BJ (cell line): ENCODE data around the gene TMEM175. TPM values are rescaled to one million over a fixed set of nuclear protein-coding genes. Genes with fewer than 3 reads are reported as not detected.

Experiments used
- CTCF ChIA-PET: fragments of 350-600 bp; formaldehyde crosslinking; extraction: SDS; loops from one replicate; lab custom pipeline; 2021; ENCODE audit warnings: antibody characterized with exemption, inconsistent platforms; lab: Yijun Ruan, JAX
- POLR2A ChIA-PET: fragments of 300-600 bp; sonication (Branson Sonifier 250); formaldehyde crosslinking; extraction: SDS; loops from one replicate; lab custom pipeline; 2021; ENCODE audit warnings: antibody characterized with exemption; lab: Charles Lee
- DNase-seq: peaks from one replicate; pipeline ENCODE4 v3.0.0-alpha.2; 2011; ENCODE audit warnings: low read depth
- H3K27me3 ChIP-seq: 2 replicates; pipeline ENCODE4 v1.6.0; 2011; ENCODE audit warnings: low read length; ENCODE audit not compliant: control insufficient read depth, insufficient read depth
- H3K36me3 ChIP-seq: 2 replicates; pipeline ENCODE4 v1.5.1; 2011; ENCODE audit warnings: low read length; ENCODE audit not compliant: control insufficient read depth, insufficient read depth
- H3K4me3 ChIP-seq: 2 replicates; pipeline ENCODE4 v1.5.1; 2011; ENCODE audit warnings: low read depth, mild to moderate bottlenecking, control low read depth, low read length
- polyA plus RNA-seq: library from polyadenylated mRNA; depleted of rRNA; stranded (reverse); fragments of >200 nt; gene quantifications from 2 replicates; pipeline ENCODE4 v1.2.3, GENCODE V29; 2011
- TF ChIP-seq, protein P1 (sequence below): IDR thresholded peaks from 2 replicates; pipeline ENCODE4 v1.5.1; 2011; ENCODE audit warnings: low read depth, mild to moderate bottlenecking, control low read depth, inconsistent platforms, low read length, moderate library complexity; ENCODE audit not compliant: insufficient read depth

TMEM175 gene
- polyA plus RNA-seq, 1 experiment, result 77.8 TPM

DNA sequence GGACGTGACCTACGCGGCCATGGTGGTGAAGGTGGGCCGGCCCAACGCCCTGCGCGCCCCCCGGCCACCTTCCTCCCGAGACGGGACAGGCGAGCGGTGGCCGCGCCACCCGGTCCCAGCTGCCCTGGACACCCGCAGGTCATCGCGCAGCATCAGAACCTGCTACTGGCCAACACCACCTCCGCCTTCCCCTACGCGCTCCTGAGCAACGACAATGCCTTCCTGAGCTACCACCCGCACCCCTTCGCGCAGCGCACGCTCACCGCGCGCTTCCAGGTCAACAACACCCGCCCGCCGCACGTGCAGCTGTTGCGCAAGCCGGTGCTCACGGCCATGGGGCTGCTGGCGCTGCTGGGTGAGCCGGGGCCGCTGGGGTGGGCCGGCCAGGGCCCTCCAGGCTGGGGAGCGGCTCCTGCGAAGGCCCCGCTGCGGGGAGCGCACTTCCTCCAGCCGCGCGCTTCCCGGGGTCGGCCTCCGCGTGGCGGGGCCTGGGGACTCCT, 69.9 kb downstream of the TMEM175 start:
- DNase-seq, result no peak
- H3K27me3 ChIP-seq, result peaks cover 31% of the 10 kb centered on the region
- no peaks in the 10 kb centered on the region for H3K36me3 ChIP-seq
- TF ChIP-seq, protein P1, sequence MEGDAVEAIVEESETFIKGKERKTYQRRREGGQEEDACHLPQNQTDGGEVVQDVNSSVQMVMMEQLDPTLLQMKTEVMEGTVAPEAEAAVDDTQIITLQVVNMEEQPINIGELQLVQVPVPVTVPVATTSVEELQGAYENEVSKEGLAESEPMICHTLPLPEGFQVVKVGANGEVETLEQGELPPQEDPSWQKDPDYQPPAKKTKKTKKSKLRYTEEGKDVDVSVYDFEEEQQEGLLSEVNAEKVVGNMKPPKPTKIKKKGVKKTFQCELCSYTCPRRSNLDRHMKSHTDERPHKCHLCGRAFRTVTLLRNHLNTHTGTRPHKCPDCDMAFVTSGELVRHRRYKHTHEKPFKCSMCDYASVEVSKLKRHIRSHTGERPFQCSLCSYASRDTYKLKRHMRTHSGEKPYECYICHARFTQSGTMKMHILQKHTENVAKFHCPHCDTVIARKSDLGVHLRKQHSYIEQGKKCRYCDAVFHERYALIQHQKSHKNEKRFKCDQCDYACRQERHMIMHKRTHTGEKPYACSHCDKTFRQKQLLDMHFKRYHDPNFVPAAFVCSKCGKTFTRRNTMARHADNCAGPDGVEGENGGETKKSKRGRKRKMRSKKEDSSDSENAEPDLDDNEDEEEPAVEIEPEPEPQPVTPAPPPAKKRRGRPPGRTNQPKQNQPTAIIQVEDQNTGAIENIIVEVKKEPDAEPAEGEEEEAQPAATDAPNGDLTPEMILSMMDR, result no peak
- H3K4me3 ChIP-seq, result no peak overlapping the region
- ChIA-PET POLR2A (no interaction called here), CTCF (no interaction called here)

DNA sequence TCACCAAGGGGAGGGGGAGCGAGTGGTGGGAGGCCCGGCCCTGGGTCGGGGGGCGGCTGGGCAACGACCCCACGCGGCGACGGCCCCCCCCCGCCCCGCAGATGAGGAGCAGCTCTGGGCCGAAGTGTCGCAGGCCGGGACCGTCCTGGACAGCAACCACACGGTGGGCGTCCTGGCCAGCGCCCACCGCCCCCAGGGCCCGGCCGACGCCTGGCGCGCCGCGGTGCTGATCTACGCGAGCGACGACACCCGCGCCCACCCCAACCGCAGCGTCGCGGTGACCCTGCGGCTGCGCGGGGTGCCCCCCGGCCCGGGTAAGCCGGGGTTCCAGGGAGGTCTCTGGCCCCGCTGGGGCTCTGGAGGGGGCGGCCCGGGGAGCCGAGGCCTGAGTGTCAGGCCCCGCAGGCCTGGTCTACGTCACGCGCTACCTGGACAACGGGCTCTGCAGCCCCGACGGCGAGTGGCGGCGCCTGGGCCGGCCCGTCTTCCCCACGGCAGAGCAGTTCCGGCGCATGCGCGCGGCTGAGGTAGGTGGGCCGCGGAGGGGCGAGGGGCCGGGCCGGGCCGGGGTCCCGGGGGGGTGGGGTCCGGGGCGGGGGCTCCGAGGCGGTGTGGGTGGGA, 70.5 kb downstream of the TMEM175 start:
- no peak overlapping the region for H3K4me3 ChIP-seq
- H3K27me3 ChIP-seq, result peaks cover 31% of the 10 kb centered on the region
- POLR2A ChIA-PET, result no interaction called here
- TF ChIP-seq, protein P1, result no peak
- DNase-seq, result no peak
- no peaks in the 10 kb centered on the region for H3K36me3 ChIP-seq
- CTCF ChIA-PET, result no interaction called here

DNA sequence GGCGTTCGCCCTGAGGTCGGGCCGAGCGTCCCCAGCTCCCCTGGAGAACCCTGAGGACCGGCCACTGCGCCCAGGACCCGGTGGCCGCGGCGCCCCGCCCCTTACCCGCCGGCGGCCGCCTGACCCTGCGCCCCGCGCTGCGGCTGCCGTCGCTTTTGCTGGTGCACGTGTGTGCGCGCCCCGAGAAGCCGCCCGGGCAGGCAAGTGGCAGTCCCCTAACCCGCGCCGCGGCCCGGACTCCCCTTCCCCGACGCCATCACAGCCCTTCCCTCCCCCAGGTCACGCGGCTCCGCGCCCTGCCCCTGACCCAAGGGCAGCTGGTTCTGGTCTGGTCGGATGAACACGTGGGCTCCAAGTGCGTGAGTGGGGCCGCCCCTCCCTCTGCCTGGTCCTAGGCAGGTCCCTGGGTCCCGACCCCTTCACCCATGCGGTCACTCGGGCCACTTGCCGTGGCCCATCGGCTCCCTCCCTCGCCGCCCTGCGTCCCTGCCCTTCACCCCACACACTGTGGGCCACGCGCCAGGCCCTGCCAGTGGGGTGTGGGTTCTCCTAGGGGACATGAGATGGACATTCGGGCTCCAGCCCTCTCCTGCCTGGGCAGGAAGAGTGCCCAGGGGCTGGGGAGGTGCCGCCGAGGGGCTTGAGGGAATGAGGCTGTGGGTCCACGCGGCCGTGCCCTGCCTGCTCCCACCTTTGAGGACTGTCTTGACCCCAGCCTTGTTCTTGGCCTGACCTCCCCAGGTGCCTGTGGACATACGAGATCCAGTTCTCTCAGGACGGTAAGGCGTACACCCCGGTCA, 71.2 kb downstream of the TMEM175 start:
- H3K36me3 ChIP-seq, result no peaks in the 10 kb centered on the region
- POLR2A ChIA-PET, result no interaction called here
- CTCF ChIA-PET, result no interaction called here
- no peak for DNase-seq
- H3K27me3 ChIP-seq, result peaks cover 25% of the 10 kb centered on the region
- TF ChIP-seq, protein P1, result no peak
- no peak overlapping the region for H3K4me3 ChIP-seq

DNA sequence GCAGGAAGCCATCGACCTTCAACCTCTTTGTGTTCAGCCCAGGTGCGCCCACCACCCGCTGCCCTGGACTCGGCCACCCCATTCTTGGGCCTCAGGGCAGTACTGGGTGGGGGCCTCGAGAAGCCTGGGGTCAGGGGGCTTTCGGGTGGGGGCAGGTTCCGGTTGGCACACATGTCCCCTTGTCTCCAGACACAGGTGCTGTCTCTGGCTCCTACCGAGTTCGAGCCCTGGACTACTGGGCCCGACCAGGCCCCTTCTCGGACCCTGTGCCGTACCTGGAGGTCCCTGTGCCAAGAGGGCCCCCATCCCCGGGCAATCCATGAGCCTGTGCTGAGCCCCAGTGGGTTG, 71.8 kb downstream of the TMEM175 start:
- peaks cover 26% of the 10 kb centered on the region for H3K27me3 ChIP-seq
- POLR2A ChIA-PET, result no interaction called here

More for the DNA sequence above, 71.8 kb downstream of the TMEM175 start:
- DNase-seq, result no peak
- Histone ChIP-seq H3K36me3 (no peaks in the 10 kb centered on the region), H3K4me3 (no peak overlapping the region)
- TF ChIP-seq, protein P1, result no peak
- CTCF ChIA-PET, result no interaction called here
